ENCODE data around the gene AMT. TPM values are rescaled to one million over a fixed set of nuclear protein-coding genes. Genes with fewer than 3 reads are reported as not detected.

Gene AMT
- total and polyA plus RNA-seq, 2 of the 13 experiments (the other 11 are each of a cell fraction or from before 2014, with no cell fraction given) = 35.3 to 59.0 TPM

- TF ChIP-seq MYC (CRISPR knock-in tag; IDR thresholded peaks at IDR 0.05; ENCODE audit: borderline replicate concordance) = peak; percentile 76
- TF ChIP-seq ZNF776 (CRISPR knock-in tag; IDR thresholded peaks at IDR 0.05) = peak; percentile 91; the same call in 1 of the 2 replicates
- 0 out of 2 replicates have a peak, but pooled peaks have one; percentile 72 for TF ChIP-seq BORCS8-MEF2B (CRISPR knock-in tag; IDR thresholded peaks at IDR 0.05)
- peak; percentile 9; the same call in 1 of the 2 replicates for TF ChIP-seq FOXO4 (CRISPR knock-in tag; conservative IDR thresholded peaks at IDR 0.05)
- 0 out of 2 replicates have a peak, but pooled peaks have one; percentile 11 for TF ChIP-seq MLX (CRISPR knock-in tag; IDR thresholded peaks at IDR 0.05)
- TF ChIP-seq ERF (CRISPR knock-in tag; IDR thresholded peaks at IDR 0.05) = peak; percentile 86
- peak; percentile 54; the same call in 1 of the 2 replicates for TF ChIP-seq ZNF891 (CRISPR knock-in tag; IDR thresholded peaks at IDR 0.05)
- peak; percentile 56; the same call in 1 of the 2 replicates for TF ChIP-seq PATZ1 (CRISPR knock-in tag; IDR thresholded peaks at IDR 0.05)
- 0 out of 2 replicates have a peak, but pooled peaks have one; percentile 4 for TF ChIP-seq SRF (IDR thresholded peaks at IDR 0.05; ENCODE audit: low read depth, low read length)
- peak; percentile 35; the same call in 1 of the 2 replicates for TF ChIP-seq ZMAT3 (CRISPR knock-in tag; conservative IDR thresholded peaks at IDR 0.05)
- no peak; the same call in none of the 2 replicates for TF ChIP-seq FOXC1 (CRISPR knock-in tag; IDR thresholded peaks at IDR 0.05; ENCODE audit: borderline replicate concordance)
- 0 out of 2 replicates have a peak, but pooled peaks have one; percentile 26 for TF ChIP-seq RERE (CRISPR knock-in tag; IDR thresholded peaks at IDR 0.05; ENCODE audit: low read depth)
- TF ChIP-seq SAFB2 (CRISPR knock-in tag; IDR thresholded peaks at IDR 0.05; ENCODE audit: borderline replicate concordance, low read depth) = peak; percentile 96
- TF ChIP-seq SNAPC5 (CRISPR knock-in tag; IDR thresholded peaks at IDR 0.05; ENCODE audit: borderline replicate concordance) = peak; percentile 89; the same call in 1 of the 2 replicates
- TF ChIP-seq ZNF160 (CRISPR knock-in tag; IDR thresholded peaks at IDR 0.05) = peak; percentile 60; the same call in 1 of the 2 replicates
- 0 out of 2 replicates have a peak, but pooled peaks have one; percentile 49 for TF ChIP-seq ZNF205 (CRISPR knock-in tag; IDR thresholded peaks at IDR 0.05)
These were observed 47.9 kb upstream of the AMT start, which contains the start of gene DAG1 (continued) for GRCh38 chr3:49469936-49470713.

All from HepG2 (cell line).